Tibial nerve (tissue), 4 donors: ENCODE measurements around the gene CORO7.

Source experiments
- CTCF ChIP-seq, 5 experiments: fragments of 200-600 bp in 3 of 5; fragments of 450-650 bp in 2 of 5; sonication (generic) in 3 of 5; IDR thresholded peaks; one replicate each; pipeline ENCODE4 v1.5.1; 2016 to 2019; ENCODE audit warnings: antibody characterized with exemption in 5 of 5, mild to moderate bottlenecking in 3 of 5, moderate library complexity in 2 of 5
- EP300 ChIP-seq, 2 donors: sonication (generic); formaldehyde crosslinking; IDR thresholded peaks; one replicate each; pipeline ENCODE4 v1.6.1; 2017; ENCODE audit warnings: antibody characterized with exemption in 2 of 2, mild to moderate bottlenecking in 1 of 2
- POLR2A ChIP-seq, 2 donors: fragments of 450-650 bp; IDR thresholded peaks; one replicate each; pipeline ENCODE4 v1.6.1; 2017; ENCODE audit warnings: antibody characterized with exemption in 2 of 2, mild to moderate bottlenecking in 2 of 2, moderate library complexity in 2 of 2

GRCh38 chr16:4318967-4319366, 97.4 kb downstream of the CORO7 start:
- TF ChIP-seq CTCF (IDR thresholded peaks at IDR 0.05) (no peak), POLR2A (IDR thresholded peaks at IDR 0.05) (no peak), EP300 (IDR thresholded peaks at IDR 0.05) (no peak)
